Measurements from ENCODE around the gene KIDINS220.

Gene KIDINS220

GRCh38 chr2:8821276-8822217, 15.9 kb downstream of the KIDINS220 start:
- Histone ChIP-seq H3K4me2 (ENCODE audit: low read length) (no peak overlapping the region), H2AFZ (ENCODE audit: insufficient read depth, low read length, poor library complexity) (no peak overlapping the region), H3K14ac (ENCODE audit: low read length) (no peak overlapping the region), H3K4me1 (ENCODE audit: control insufficient read depth in 1 of 2, insufficient read depth in 2 of 2, low read length in 2 of 2) (no peaks in the 10 kb centered on the region), H4K12ac (ENCODE audit: low read depth, low read length) (no peak overlapping the region), H2BK12ac (ENCODE audit: low read length) (no peak overlapping the region), H2AK5ac (ENCODE audit: low read length) (no peak overlapping the region), H3K18ac (ENCODE audit: low read length) (no peak overlapping the region), H3K27me3 (ENCODE audit: insufficient read depth, low read length) (no peaks in the 10 kb centered on the region), H3K4ac (ENCODE audit: low read depth, low read length) (no peak overlapping the region), H4K8ac (ENCODE audit: low read depth, low read length) (no peak overlapping the region), H3K36me3 (ENCODE audit: control insufficient read depth in 1 of 2, insufficient read depth in 2 of 2, low read length in 2 of 2) (peaks cover 3 to 4% of the 10 kb centered on the region in 2 experiments), H3K9ac (ENCODE audit: low read length) (no peak overlapping the region), H3K79me1 (ENCODE audit: low read length) (no peaks in the 10 kb centered on the region), H3K4me3 (ENCODE audit: low read depth, low read length) (no peak overlapping the region), H4K91ac (ENCODE audit: low read depth, low read length) (no peak overlapping the region), H3K27ac (ENCODE audit: low read depth, low read length) (no peak overlapping the region), H3K9me3 (ENCODE audit: insufficient read depth, low read depth, low read length) (no peaks in the 10 kb centered on the region), H2BK5ac (ENCODE audit: low read depth, low read length, poor library complexity) (no peak overlapping the region), H3K23ac (ENCODE audit: low read length) (no peak overlapping the region), H2BK120ac (ENCODE audit: insufficient read depth, low read length, poor library complexity) (no peak overlapping the region), H3K79me2 (ENCODE audit: control insufficient read depth, insufficient read depth, low read length, poor library complexity) (no peaks in the 10 kb centered on the region)
- 100% methylated on average over 1 of the region's 8 CpGs for WGBS (ENCODE audit: extremely low coverage, insufficient coverage, insufficient read length)
- DNase-seq: peak; percentile 74 to 85

- Histone ChIP-seq H3K14ac (ENCODE audit: low read length) (no peak overlapping the region), H4K91ac (ENCODE audit: low read depth, low read length) (no peak overlapping the region), H3K79me1 (ENCODE audit: low read length) (no peaks in the 10 kb centered on the region), H3K4me3 (ENCODE audit: low read depth, low read length) (no peak overlapping the region), H4K12ac (ENCODE audit: low read depth, low read length) (no peak overlapping the region), H2BK120ac (ENCODE audit: insufficient read depth, low read length, poor library complexity) (no peak overlapping the region), H3K18ac (ENCODE audit: low read length) (no peak overlapping the region), H3K36me3 (ENCODE audit: control insufficient read depth in 1 of 2, insufficient read depth in 2 of 2, low read length in 2 of 2) (peaks cover under 1 to 4% of the 10 kb centered on the region in 2 experiments), H3K23ac (ENCODE audit: low read length) (no peak overlapping the region), H2AFZ (ENCODE audit: insufficient read depth, low read length, poor library complexity) (no peak overlapping the region), H2AK5ac (ENCODE audit: low read length) (no peak overlapping the region), H3K4me1 (ENCODE audit: control insufficient read depth in 1 of 2, insufficient read depth in 2 of 2, low read length in 2 of 2) (no peaks in the 10 kb centered on the region), H3K4me2 (ENCODE audit: low read length) (no peak overlapping the region), H3K9ac (ENCODE audit: low read length) (no peak overlapping the region), H3K79me2 (ENCODE audit: control insufficient read depth, insufficient read depth, low read length, poor library complexity) (no peaks in the 10 kb centered on the region), H3K9me3 (ENCODE audit: insufficient read depth, low read depth, low read length) (no peaks in the 10 kb centered on the region), H3K27me3 (ENCODE audit: insufficient read depth, low read length) (no peaks in the 10 kb centered on the region), H3K27ac (ENCODE audit: low read depth, low read length) (no peak overlapping the region), H2BK5ac (ENCODE audit: low read depth, low read length, poor library complexity) (no peak overlapping the region), H2BK12ac (ENCODE audit: low read length) (no peak overlapping the region), H4K8ac (ENCODE audit: low read depth, low read length) (no peak overlapping the region), H3K4ac (ENCODE audit: low read depth, low read length) (no peak overlapping the region)
- WGBS (ENCODE audit: extremely low coverage, insufficient coverage, insufficient read length): no CpG with 5 or more reads among the region's 8 CpGs
- no peak for DNase-seq
Measured at GRCh38 chr2:8819948-8820347, 17.5 kb downstream of the KIDINS220 start.

- no peaks in the 10 kb centered on the region for H3K4me1 ChIP-seq (ENCODE audit: control insufficient read depth in 1 of 2, insufficient read depth in 2 of 2, low read length in 2 of 2)
- no peak overlapping the region for H3K4me2 ChIP-seq (ENCODE audit: low read length)
- H3K4ac ChIP-seq (ENCODE audit: low read depth, low read length): no peak overlapping the region
Measured at GRCh38 chr2:8819194-8819593, 18.2 kb downstream of the KIDINS220 start.

GRCh38 chr2:8817221-8817620, 20.2 kb downstream of the KIDINS220 start:
- Histone ChIP-seq H3K79me2 (ENCODE audit: control insufficient read depth, insufficient read depth, low read length, poor library complexity) (no peaks in the 10 kb centered on the region), H4K12ac (ENCODE audit: low read depth, low read length) (no peak overlapping the region), H3K4me2 (ENCODE audit: low read length) (no peak overlapping the region), H4K8ac (ENCODE audit: low read depth, low read length) (no peak overlapping the region), H2AK5ac (ENCODE audit: low read length) (no peak overlapping the region), H2BK5ac (ENCODE audit: low read depth, low read length, poor library complexity) (no peak overlapping the region), H2BK120ac (ENCODE audit: insufficient read depth, low read length, poor library complexity) (no peak overlapping the region), H3K18ac (ENCODE audit: low read length) (no peak overlapping the region), H3K27ac (ENCODE audit: low read depth, low read length) (no peak overlapping the region), H3K27me3 (ENCODE audit: insufficient read depth, low read length) (no peaks in the 10 kb centered on the region), H3K14ac (ENCODE audit: low read length) (no peak overlapping the region), H3K36me3 (ENCODE audit: control insufficient read depth in 1 of 2, insufficient read depth in 2 of 2, low read length in 2 of 2) (peaks cover 0 to 2% of the 10 kb centered on the region in 2 experiments), H3K23ac (ENCODE audit: low read length) (no peak overlapping the region), H3K4me1 (ENCODE audit: control insufficient read depth in 1 of 2, insufficient read depth in 2 of 2, low read length in 2 of 2) (no peaks in the 10 kb centered on the region), H3K4me3 (ENCODE audit: low read depth, low read length) (no peak overlapping the region), H3K9ac (ENCODE audit: low read length) (no peak overlapping the region), H4K91ac (ENCODE audit: low read depth, low read length) (no peak overlapping the region), H3K4ac (ENCODE audit: low read depth, low read length) (no peak overlapping the region), H2AFZ (ENCODE audit: insufficient read depth, low read length, poor library complexity) (no peak overlapping the region), H2BK12ac (ENCODE audit: low read length) (no peak overlapping the region), H3K9me3 (ENCODE audit: insufficient read depth, low read depth, low read length) (no peaks in the 10 kb centered on the region), H3K79me1 (ENCODE audit: low read length) (no peaks in the 10 kb centered on the region)
- DNase-seq: no peak
- WGBS (ENCODE audit: extremely low coverage, insufficient coverage, insufficient read length): no CpG with 5 or more reads among the region's 1 CpG

More at GRCh38 chr2:8819194-8819593, 18.2 kb downstream of the KIDINS220 start:
- Histone ChIP-seq H2AFZ (ENCODE audit: insufficient read depth, low read length, poor library complexity) (no peak overlapping the region), H3K23ac (ENCODE audit: low read length) (no peak overlapping the region), H4K8ac (ENCODE audit: low read depth, low read length) (no peak overlapping the region), H3K27ac (ENCODE audit: low read depth, low read length) (no peak overlapping the region), H3K36me3 (ENCODE audit: control insufficient read depth in 1 of 2, insufficient read depth in 2 of 2, low read length in 2 of 2) (peaks cover 0 to 2% of the 10 kb centered on the region in 2 experiments), H2BK12ac (ENCODE audit: low read length) (no peak overlapping the region), H3K79me1 (ENCODE audit: low read length) (no peaks in the 10 kb centered on the region), H2AK5ac (ENCODE audit: low read length) (no peak overlapping the region), H4K12ac (ENCODE audit: low read depth, low read length) (no peak overlapping the region), H3K18ac (ENCODE audit: low read length) (no peak overlapping the region), H2BK5ac (ENCODE audit: low read depth, low read length, poor library complexity) (no peak overlapping the region), H3K14ac (ENCODE audit: low read length) (no peak overlapping the region), H3K9ac (ENCODE audit: low read length) (no peak overlapping the region), H4K91ac (ENCODE audit: low read depth, low read length) (no peak overlapping the region), H2BK120ac (ENCODE audit: insufficient read depth, low read length, poor library complexity) (no peak overlapping the region), H3K27me3 (ENCODE audit: insufficient read depth, low read length) (no peaks in the 10 kb centered on the region), H3K79me2 (ENCODE audit: control insufficient read depth, insufficient read depth, low read length, poor library complexity) (no peaks in the 10 kb centered on the region), H3K9me3 (ENCODE audit: insufficient read depth, low read depth, low read length) (no peaks in the 10 kb centered on the region), H3K4me3 (ENCODE audit: low read depth, low read length) (no peak overlapping the region)
- DNase-seq: peak in 1 of 2 donors; percentile 15
- WGBS (ENCODE audit: extremely low coverage, insufficient coverage, insufficient read length): no CpG with 5 or more reads among the region's 5 CpGs

Data from trophoblast cell (in vitro differentiated cells and primary cell).